Adrenal gland (tissue), 12 donors: ENCODE measurements around the gene WNT7B. TPM values are rescaled to one million over a fixed set of nuclear protein-coding genes. Genes with fewer than 3 reads are reported as not detected.

Source experiments
- DNase-seq, 7 donors: peaks; one replicate each; pipeline ENCODE4 v3.0.0-alpha.2; 2019 to 2020
- H3K27ac ChIP-seq, 5 donors: fragments of 200-600 bp; sonication (generic) in 4 of 5; 1 replicate in 3 of 5; 2 replicates in 2 of 5; pipeline versions ENCODE4 v1.5.1 to v1.8.0; 2016 to 2020; ENCODE audit warnings: mild to moderate bottlenecking in 1 of 5
- H3K27me3 ChIP-seq: fragments of 200-600 bp; 2 replicates; pipeline ENCODE4 v1.8.0; 2021
- H3K36me3 ChIP-seq, 2 donors: fragments of 200-600 bp; replicated peaks in 1 of 2; 1 replicate in 1 of 2; 2 replicates in 1 of 2; pipeline versions ENCODE4 v1.5.1 to v1.8.0; 2018 to 2022
- H3K4me1 ChIP-seq, 2 donors: fragments of 200-600 bp; replicated peaks in 1 of 2; 1 replicate in 1 of 2; 2 replicates in 1 of 2; pipeline versions ENCODE4 v1.5.1 to v1.8.0; 2018 to 2021
- H3K4me3 ChIP-seq, 4 donors: fragments of 200-600 bp; sonication (generic) in 3 of 4; one replicate each; pipeline ENCODE4 v1.5.1; 2016 to 2018
- H3K9me3 ChIP-seq, 3 donors: fragments of 200-600 bp; sonication (generic) in 1 of 3; replicated peaks in 1 of 3; 1 replicate in 2 of 3; 2 replicates in 1 of 3; pipeline versions ENCODE4 v1.5.1 to v1.8.0; 2016 to 2021
- CTCF ChIP-seq, 6 experiments: fragments of 450-650 bp in 4 of 6; fragments of 200-600 bp in 2 of 6; sonication (generic) in 1 of 6; IDR thresholded peaks; 1 replicate in 5 of 6; 2 replicates in 1 of 6; pipeline versions ENCODE4 v1.5.1 to v1.8.0; 2016 to 2021; ENCODE audit warnings: antibody characterized with exemption in 6 of 6, mild to moderate bottlenecking in 2 of 6, moderate library complexity in 1 of 6
- POLR2A ChIP-seq, 2 donors: fragments of 450-650 bp; IDR thresholded peaks; one replicate each; pipeline ENCODE4 v1.6.1; 2017; ENCODE audit warnings: antibody characterized with exemption in 2 of 2, mild to moderate bottlenecking in 2 of 2, moderate library complexity in 1 of 2
- WGBS, 4 donors: extraction: QIAGEN DNeasy Blood & Tissue Kit in 2 of 4; methylation state at CpG; one replicate each; pipeline versions ENCODE4 v1.1.5 to v1.1.7; 2013 to 2017; 5-methylcytosine and 5-hydroxymethylcytosine counted together
- intact Hi-C, 2 donors: fragments of 100-400 bp; cut with DNase I; formaldehyde crosslinking; loops; one replicate each; pipeline versions ENCODE4 v1.14.1 to v1.15.0; 2022 to 2023
- polyA plus RNA-seq, 3 donors: library from polyadenylated mRNA; stranded (reverse); fragments of 200-250 nt in 2 of 3; fragments of 350-450 nt in 1 of 3; fragmentation: Illumina TruSeq in 1 of 3; extraction: RNeasy Lipid Tissue Mini Kit (QIAGEN cat#74804) in 1 of 3; gene quantifications; one replicate each; pipeline ENCODE4 v1.2.3, GENCODE V29; 2013 to 2014
- total RNA-seq, 9 donors: library from RNA; depleted of rRNA in 4 of 9; stranded (reverse); fragments of >200 nt in 4 of 9; fragments of 120-200 nt in 1 of 9; fragmentation: NEBNext Ultra II Directional in 1 of 9; extraction: Animal tissue kit (Norgen Biotek cat#: 25700) in 1 of 9; gene quantifications; one replicate each; pipeline versions ENCODE4 v1.1.0 to v1.2.4, GENCODE V29; 2013 to 2023
- donor health status: healthy with polysubstance abuse.
- donor health status: Bipolar disorder and iron deficiency.
- donor health status: DM: yes; HTN: yes; CAD: no.
- donor health status: DM: no; HTN: no; CAD: no.
- donor health status: DM: no; HTN: no; CAD: no.
- donor health status: DM: yes; HTN: yes; CAD: no.

WNT7B gene
- total and polyA plus RNA-seq, 12 donors = 0.07 to 0.24 (median 0.15) TPM; not detected in 8

GRCh38 chr22:45907378-45907777, 69.6 kb downstream of the WNT7B start:
- H3K9me3 ChIP-seq = no peaks in the 10 kb centered on the region
- no peak overlapping the region for H3K27ac ChIP-seq
- no peak for DNase-seq
- H3K4me3 ChIP-seq = no peak overlapping the region
- intact Hi-C loops = no loop called here
- no peak for TF ChIP-seq POLR2A (IDR thresholded peaks at IDR 0.05)
- H3K27me3 ChIP-seq = no peaks in the 10 kb centered on the region
- WGBS, 4 donors = 81 to 88% (median 87%) methylated on average over 15 of the region's 15 CpGs
- peaks cover 0 to 15% of the 10 kb centered on the region in 2 donors for H3K4me1 ChIP-seq
- H3K36me3 ChIP-seq = no peaks in the 10 kb centered on the region

- Histone ChIP-seq H3K9me3 (no peaks in the 10 kb centered on the region), H3K36me3 (no peaks in the 10 kb centered on the region), H3K27ac (no peak overlapping the region), H3K4me1 (peaks cover 0 to 15% of the 10 kb centered on the region in 2 donors), H3K4me3 (no peak overlapping the region), H3K27me3 (no peaks in the 10 kb centered on the region)
- TF ChIP-seq POLR2A (IDR thresholded peaks at IDR 0.05) (no peak), CTCF (IDR thresholded peaks at IDR 0.05) (no peak)
- intact Hi-C loops = no loop called here
- DNase-seq = no peak
- 80 to 91% (median 88%) methylated on average over 4 to 13 of the region's 13 CpGs for WGBS, 4 donors
Observed at GRCh38 chr22:45906946-45907345, 70.0 kb downstream of the WNT7B start.

- no peaks in the 10 kb centered on the region for H3K9me3 ChIP-seq
- intact Hi-C loops = no loop called here
- no peak overlapping the region for H3K27ac ChIP-seq
- H3K4me3 ChIP-seq = no peak overlapping the region
- H3K36me3 ChIP-seq = no peaks in the 10 kb centered on the region
- TF ChIP-seq POLR2A (IDR thresholded peaks at IDR 0.05) (no peak), CTCF (IDR thresholded peaks at IDR 0.05) (no peak)
- H3K4me1 ChIP-seq = peaks cover 0 to 15% of the 10 kb centered on the region in 2 donors
- WGBS, 4 donors = 70 to 84% (median 77%) methylated on average over 11 to 33 of the region's 33 CpGs
- no peak for DNase-seq
- H3K27me3 ChIP-seq = no peaks in the 10 kb centered on the region
Observed at GRCh38 chr22:45905924-45906865, 70.8 kb downstream of the WNT7B start.

- no peaks in the 10 kb centered on the region for H3K36me3 ChIP-seq
- WGBS, 4 donors = 85 to 88% (median 85%) methylated on average over 23 to 27 of the region's 27 CpGs
- H3K27me3 ChIP-seq = no peaks in the 10 kb centered on the region
- H3K4me1 ChIP-seq = peaks cover 0 to 15% of the 10 kb centered on the region in 2 donors
- H3K9me3 ChIP-seq = no peaks in the 10 kb centered on the region
- no peak overlapping the region for H3K4me3 ChIP-seq
- no peak overlapping the region for H3K27ac ChIP-seq
- DNase-seq = no peak
- intact Hi-C loops = no loop called here
- TF ChIP-seq POLR2A (IDR thresholded peaks at IDR 0.05) (no peak), CTCF (IDR thresholded peaks at IDR 0.05) (no peak)
Observed at GRCh38 chr22:45905326-45905923, 71.5 kb downstream of the WNT7B start.
